ENCODE data around the gene ATP1A1. TPM values are rescaled to one million over a fixed set of nuclear protein-coding genes. Genes with fewer than 3 reads are reported as not detected.

ATP1A1 gene
- total RNA-seq, 3 donors from 2014 or later (not counting 1 experiment from before 2014, with no cell fraction given): 134 to 144 (median 140) TPM

- H3K27ac Mint-ChIP-seq: no peak overlapping the region
- intact Hi-C loops (cut with micrococcal nuclease): no loop called here
- no peak overlapping the region for H3K4me3 Mint-ChIP-seq
Measured at GRCh38 chr1:116329524-116330341, 43.3 kb upstream of the ATP1A1 start.

GRCh38 chr1:116330342-116330652, 42.7 kb upstream of the ATP1A1 start:
- Histone ChIP-seq H3K36me3 (ENCODE audit: control insufficient read depth, insufficient read depth, low read length) (no peaks in the 10 kb centered on the region), H3K4me1 (ENCODE audit: control insufficient read depth, insufficient read depth, low read length) (peaks cover 13% of the 10 kb centered on the region), H3K4me3 (ENCODE audit: low read length) (no peak overlapping the region), H3K27ac (ENCODE audit: low read length) (no peak overlapping the region), H3K27me3 (ENCODE audit: control insufficient read depth, insufficient read depth, low read length) (no peaks in the 10 kb centered on the region), H3K9me3 (ENCODE audit: control insufficient read depth, insufficient read depth, low read length) (no peaks in the 10 kb centered on the region)
- Mint-ChIP-seq H3K27me3 (ENCODE audit: low read depth in 2 of 2) (peaks cover 6 to 11% of the 10 kb centered on the region in 2 donors), H3K27ac (no peak overlapping the region), H3K36me3 (no peaks in the 10 kb centered on the region), H3K9me3 (no peaks in the 10 kb centered on the region), H3K4me3 (no peak overlapping the region), H3K4me1 (peaks cover 14% of the 10 kb centered on the region in 2 donors)
- intact Hi-C loops (cut with micrococcal nuclease): no loop called here
- ATAC-seq: no peak
- 88% methylated on average over 4 of the region's 4 CpGs for WGBS (ENCODE audit: insufficient coverage)
- DNase-seq: no peak
- TF ChIP-seq CTCF (IDR thresholded peaks at IDR 0.05): no peak

More at GRCh38 chr1:116329524-116330341, 43.3 kb upstream of the ATP1A1 start:
- Histone ChIP-seq H3K27ac (ENCODE audit: low read length) (no peak overlapping the region), H3K4me1 (ENCODE audit: control insufficient read depth, insufficient read depth, low read length) (peaks cover 15% of the 10 kb centered on the region), H3K9me3 (ENCODE audit: control insufficient read depth, insufficient read depth, low read length) (no peaks in the 10 kb centered on the region), H3K27me3 (ENCODE audit: control insufficient read depth, insufficient read depth, low read length) (no peaks in the 10 kb centered on the region), H3K36me3 (ENCODE audit: control insufficient read depth, insufficient read depth, low read length) (no peaks in the 10 kb centered on the region), H3K4me3 (ENCODE audit: low read length) (no peak overlapping the region)
- ATAC-seq (no peak), DNase-seq (no peak)
- H3K36me3 Mint-ChIP-seq: no peaks in the 10 kb centered on the region
- H3K9me3 Mint-ChIP-seq: no peaks in the 10 kb centered on the region
- TF ChIP-seq CTCF (IDR thresholded peaks at IDR 0.05): no peak
- H3K27me3 Mint-ChIP-seq (ENCODE audit: low read depth in 2 of 2): peaks cover 6 to 11% of the 10 kb centered on the region in 2 donors
- WGBS (ENCODE audit: insufficient coverage): 88% methylated on average over 8 of the region's 9 CpGs
- H3K4me1 Mint-ChIP-seq: peaks cover 19 to 20% of the 10 kb centered on the region in 2 donors

- intact Hi-C loops (cut with micrococcal nuclease): no loop called here
- H3K27ac Mint-ChIP-seq: no peak overlapping the region
- Histone ChIP-seq H3K27ac (ENCODE audit: low read length) (no peak overlapping the region), H3K36me3 (ENCODE audit: control insufficient read depth, insufficient read depth, low read length) (no peaks in the 10 kb centered on the region), H3K9me3 (ENCODE audit: control insufficient read depth, insufficient read depth, low read length) (no peaks in the 10 kb centered on the region), H3K4me3 (ENCODE audit: low read length) (no peak overlapping the region), H3K4me1 (ENCODE audit: control insufficient read depth, insufficient read depth, low read length) (peaks cover 9% of the 10 kb centered on the region), H3K27me3 (ENCODE audit: control insufficient read depth, insufficient read depth, low read length) (no peaks in the 10 kb centered on the region)
- H3K27me3 Mint-ChIP-seq (ENCODE audit: low read depth in 2 of 2): peaks cover 6 to 11% of the 10 kb centered on the region in 2 donors
- H3K9me3 Mint-ChIP-seq: no peaks in the 10 kb centered on the region
- ATAC-seq (no peak), DNase-seq (no peak)
- no peak for TF ChIP-seq CTCF (IDR thresholded peaks at IDR 0.05)
- H3K4me3 Mint-ChIP-seq: no peak overlapping the region
- H3K4me1 Mint-ChIP-seq: peaks cover 8 to 9% of the 10 kb centered on the region in 2 donors
- H3K36me3 Mint-ChIP-seq: no peaks in the 10 kb centered on the region
Measured at GRCh38 chr1:116330846-116331245, 42.2 kb upstream of the ATP1A1 start.

GRCh38 chr1:116331523-116331922, 41.5 kb upstream of the ATP1A1 start:
- intact Hi-C loops (cut with micrococcal nuclease): no loop called here
- H3K27ac ChIP-seq (ENCODE audit: low read length): no peak overlapping the region
- H3K4me1 ChIP-seq (ENCODE audit: control insufficient read depth, insufficient read depth, low read length): peaks cover 2% of the 10 kb centered on the region
- peaks cover 6 to 17% of the 10 kb centered on the region in 2 donors for H3K27me3 Mint-ChIP-seq (ENCODE audit: low read depth in 2 of 2)
- no peak overlapping the region for H3K27ac Mint-ChIP-seq
- H3K9me3 ChIP-seq (ENCODE audit: control insufficient read depth, insufficient read depth, low read length): no peaks in the 10 kb centered on the region
- H3K4me3 Mint-ChIP-seq: no peak overlapping the region
- H3K4me1 Mint-ChIP-seq: peaks cover 1 to 2% of the 10 kb centered on the region in 2 donors
- no peak overlapping the region for H3K4me3 ChIP-seq (ENCODE audit: low read length)
- H3K36me3 ChIP-seq (ENCODE audit: control insufficient read depth, insufficient read depth, low read length): no peaks in the 10 kb centered on the region
- no peak for TF ChIP-seq CTCF (IDR thresholded peaks at IDR 0.05)
- H3K27me3 ChIP-seq (ENCODE audit: control insufficient read depth, insufficient read depth, low read length): no peaks in the 10 kb centered on the region
- WGBS (ENCODE audit: insufficient coverage): 85% methylated on average over 2 of the region's 3 CpGs
- no peaks in the 10 kb centered on the region for H3K9me3 Mint-ChIP-seq
- DNase-seq: no peak
- no peak for ATAC-seq
- no peaks in the 10 kb centered on the region for H3K36me3 Mint-ChIP-seq

All from natural killer cell (primary cell).